Measurements from ENCODE around the gene TRUB1.
"Not testable (repeated sequence)": the region's sequence is repeated elsewhere in the genome, so short reads cannot be mapped to it uniquely, and the experiment has no call there.

TRUB1 gene

GRCh38 chr10:114937962-114938855 lies at the start of gene TRUB1:
TSS of gene TRUB1 (plus strand) at chr10:114938195. CDS start at chr10:114938254, 59 bp downstream.
- no peaks in the 10 kb centered on the region for H3K27me3 ChIP-seq (ENCODE audit: control insufficient read depth, low read length)
- H3F3A ChIP-seq (ENCODE audit: control insufficient read depth, insufficient read depth): no peaks in the 10 kb centered on the region
- no peaks in the 10 kb centered on the region for H3K9me3 ChIP-seq (ENCODE audit: control insufficient read depth, insufficient read depth, low read length)
- TF ChIP-seq EZH2phosphoT487 (IDR thresholded peaks at IDR 0.05; ENCODE audit: borderline replicate concordance, low read length): no peak
- TF ChIP-seq, protein P1, sequence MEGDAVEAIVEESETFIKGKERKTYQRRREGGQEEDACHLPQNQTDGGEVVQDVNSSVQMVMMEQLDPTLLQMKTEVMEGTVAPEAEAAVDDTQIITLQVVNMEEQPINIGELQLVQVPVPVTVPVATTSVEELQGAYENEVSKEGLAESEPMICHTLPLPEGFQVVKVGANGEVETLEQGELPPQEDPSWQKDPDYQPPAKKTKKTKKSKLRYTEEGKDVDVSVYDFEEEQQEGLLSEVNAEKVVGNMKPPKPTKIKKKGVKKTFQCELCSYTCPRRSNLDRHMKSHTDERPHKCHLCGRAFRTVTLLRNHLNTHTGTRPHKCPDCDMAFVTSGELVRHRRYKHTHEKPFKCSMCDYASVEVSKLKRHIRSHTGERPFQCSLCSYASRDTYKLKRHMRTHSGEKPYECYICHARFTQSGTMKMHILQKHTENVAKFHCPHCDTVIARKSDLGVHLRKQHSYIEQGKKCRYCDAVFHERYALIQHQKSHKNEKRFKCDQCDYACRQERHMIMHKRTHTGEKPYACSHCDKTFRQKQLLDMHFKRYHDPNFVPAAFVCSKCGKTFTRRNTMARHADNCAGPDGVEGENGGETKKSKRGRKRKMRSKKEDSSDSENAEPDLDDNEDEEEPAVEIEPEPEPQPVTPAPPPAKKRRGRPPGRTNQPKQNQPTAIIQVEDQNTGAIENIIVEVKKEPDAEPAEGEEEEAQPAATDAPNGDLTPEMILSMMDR (IDR thresholded peaks at IDR 0.05; ENCODE audit: low read depth, low read length, poor library complexity, severe bottlenecking): no peak
- no peaks in the 10 kb centered on the region for H4K20me1 ChIP-seq (ENCODE audit: control insufficient read depth, insufficient read depth, low read depth, low read length)
- H3K9me2 ChIP-seq (replicated peaks; ENCODE audit: control insufficient read depth, low read length): no peaks in the 10 kb centered on the region; the same call in 1 of the 2 replicates
- H3K27ac ChIP-seq (ENCODE audit: low read depth, low read length): peak within 1 kb of the TSS; percentile 31; the same call in 1 of the 2 replicates
- H3K4me1 ChIP-seq (ENCODE audit: control insufficient read depth, low read length): peaks cover 14% of the 10 kb centered on the region
- peak within 1 kb of the TSS; percentile 97 for H3K4me3 ChIP-seq (ENCODE audit: low read length)
- H3K79me2 ChIP-seq (ENCODE audit: control insufficient read depth, low read length): peaks cover 35% of the 10 kb centered on the region
- H3K36me3 ChIP-seq (ENCODE audit: control insufficient read depth, low read length): peaks cover 29% of the 10 kb centered on the region
- H3K4me2 ChIP-seq (ENCODE audit: low read length): peak within 1 kb of the TSS; percentile 92

DNA sequence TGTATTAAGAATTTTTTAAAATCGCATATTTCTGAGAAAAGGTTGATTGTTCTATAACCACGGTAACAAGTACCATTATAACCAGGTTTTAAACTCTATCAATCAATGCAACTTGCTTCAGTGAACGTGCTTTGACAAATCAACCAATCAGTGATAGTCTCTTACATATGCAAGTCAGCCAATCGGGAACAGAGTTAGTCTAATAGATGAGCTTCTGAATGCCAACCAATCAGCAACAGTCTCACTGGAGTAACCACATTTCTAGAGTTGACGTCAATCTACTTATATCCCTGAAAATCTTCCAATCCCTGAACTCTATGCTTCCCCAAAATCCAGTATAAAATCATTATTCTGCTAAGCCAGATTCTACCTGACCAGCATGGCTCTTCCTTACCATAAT lies 44.7 kb upstream of the TRUB1 start:
- no peak for TF ChIP-seq EZH2phosphoT487 (IDR thresholded peaks at IDR 0.05; ENCODE audit: borderline replicate concordance, low read length)
- TF ChIP-seq, protein P1 (IDR thresholded peaks at IDR 0.05; ENCODE audit: low read depth, low read length, poor library complexity, severe bottlenecking): no peak
- Histone ChIP-seq H3K9me2 (replicated peaks; ENCODE audit: control insufficient read depth, low read length) (no peaks in the 10 kb centered on the region), H3K27me3 (ENCODE audit: control insufficient read depth, low read length) (no peaks in the 10 kb centered on the region; the same call in 1 of the 2 replicates), H3K4me3 (ENCODE audit: low read length) (no peak overlapping the region), H3K27ac (ENCODE audit: low read depth, low read length) (no peak overlapping the region), H3K4me2 (ENCODE audit: low read length) (no peak overlapping the region), H3F3A (ENCODE audit: control insufficient read depth, insufficient read depth) (no peaks in the 10 kb centered on the region), H4K20me1 (ENCODE audit: control insufficient read depth, insufficient read depth, low read depth, low read length) (no peaks in the 10 kb centered on the region), H3K9me3 (ENCODE audit: control insufficient read depth, insufficient read depth, low read length) (no peaks in the 10 kb centered on the region), H3K36me3 (ENCODE audit: control insufficient read depth, low read length) (no peaks in the 10 kb centered on the region), H3K79me2 (ENCODE audit: control insufficient read depth, low read length) (no peaks in the 10 kb centered on the region), H3K4me1 (ENCODE audit: control insufficient read depth, low read length) (no peaks in the 10 kb centered on the region)

DNA sequence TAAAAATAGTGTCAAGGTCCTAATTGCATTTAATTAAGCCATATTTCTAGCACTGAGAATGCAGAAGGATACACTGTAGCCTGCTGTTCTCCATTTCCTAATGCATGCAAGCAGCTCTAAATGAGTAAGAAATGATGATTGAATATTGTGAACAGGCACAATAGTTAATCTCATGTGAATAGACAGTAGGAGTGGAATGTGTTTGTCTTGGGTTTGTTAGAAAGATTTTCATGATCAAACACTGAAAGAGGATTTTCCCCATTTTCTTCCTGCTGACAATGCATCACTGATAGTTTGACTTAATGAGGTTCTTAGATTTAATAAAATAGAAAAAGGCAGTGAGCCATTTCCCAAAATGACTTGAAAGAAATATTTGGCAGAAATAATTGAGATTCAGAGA lies 43.1 kb upstream of the TRUB1 start:
- Histone ChIP-seq H3K9me2 (replicated peaks; ENCODE audit: control insufficient read depth, low read length) (no peaks in the 10 kb centered on the region), H3F3A (ENCODE audit: control insufficient read depth, insufficient read depth) (no peaks in the 10 kb centered on the region), H3K79me2 (ENCODE audit: control insufficient read depth, low read length) (no peaks in the 10 kb centered on the region), H3K4me2 (ENCODE audit: low read length) (no peak overlapping the region), H3K27ac (ENCODE audit: low read depth, low read length) (no peak overlapping the region), H3K4me3 (ENCODE audit: low read length) (no peak overlapping the region), H3K27me3 (ENCODE audit: control insufficient read depth, low read length) (no peaks in the 10 kb centered on the region; the same call in none of the 2 replicates), H3K9me3 (ENCODE audit: control insufficient read depth, insufficient read depth, low read length) (no peaks in the 10 kb centered on the region), H4K20me1 (ENCODE audit: control insufficient read depth, insufficient read depth, low read depth, low read length) (no peaks in the 10 kb centered on the region), H3K36me3 (ENCODE audit: control insufficient read depth, low read length) (no peaks in the 10 kb centered on the region), H3K4me1 (ENCODE audit: control insufficient read depth, low read length) (no peaks in the 10 kb centered on the region)
- TF ChIP-seq EZH2phosphoT487 (IDR thresholded peaks at IDR 0.05; ENCODE audit: borderline replicate concordance, low read length): no peak
- TF ChIP-seq, protein P1 (IDR thresholded peaks at IDR 0.05; ENCODE audit: low read depth, low read length, poor library complexity, severe bottlenecking): no peak

DNA sequence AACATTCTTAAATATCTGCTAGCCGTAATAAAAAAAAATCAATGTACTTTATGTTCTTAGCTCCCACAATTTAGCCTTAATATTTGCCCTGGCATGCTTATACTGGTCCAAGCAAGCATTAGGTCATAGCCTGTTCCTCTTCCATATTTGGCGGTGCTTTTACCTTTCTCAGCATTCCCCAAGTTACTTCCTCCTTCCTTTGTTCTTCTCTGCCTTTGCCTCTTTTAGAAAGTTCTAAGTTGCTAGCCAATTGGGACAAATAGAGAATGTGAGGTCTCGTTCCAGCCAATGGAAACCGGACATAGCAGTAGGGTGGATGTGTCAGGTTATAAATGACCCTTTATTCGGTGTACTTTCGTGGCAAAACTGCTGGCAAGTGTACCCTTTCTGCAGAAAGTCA lies 41.0 kb upstream of the TRUB1 start:
- H3K36me3 ChIP-seq (ENCODE audit: control insufficient read depth, low read length); H3F3A ChIP-seq (ENCODE audit: control insufficient read depth, insufficient read depth); H3K4me1 ChIP-seq (ENCODE audit: control insufficient read depth, low read length); H3K79me2 ChIP-seq (ENCODE audit: control insufficient read depth, low read length); H3K4me3 ChIP-seq (ENCODE audit: low read length); H3K27ac ChIP-seq (ENCODE audit: low read depth, low read length); H3K9me3 ChIP-seq (ENCODE audit: control insufficient read depth, insufficient read depth, low read length); H4K20me1 ChIP-seq (ENCODE audit: control insufficient read depth, insufficient read depth, low read depth, low read length); H3K27me3 ChIP-seq (ENCODE audit: control insufficient read depth, low read length); H3K9me2 ChIP-seq (replicated peaks; ENCODE audit: control insufficient read depth, low read length); H3K4me2 ChIP-seq (ENCODE audit: low read length): not testable (repeated sequence)
